Measurements from ENCODE around the gene GLI1. TPM values are rescaled to one million over a fixed set of nuclear protein-coding genes. Genes with fewer than 3 reads are reported as not detected.
A peak's percentile ranks its signal among the peaks of the same experiment; 100 is the strongest.

The GLI1 gene
- total RNA-seq, 1 experiment from 2014 or later, result 25.8 TPM

GRCh38 chr12:57454213-57454565, 5.4 kb upstream of the GLI1 start:
- H2BK5ac ChIP-seq (ENCODE audit: insufficient read length, low read length), result peak overlapping the region; percentile 31
- Mint-ChIP-seq H3K4me3 (peak overlapping the region in 1 of 2 experiments; percentile 84; a peak in 2 of 5 replicates), H3K36me3 (ENCODE audit: insufficient read depth in 1 of 3, low read depth in 3 of 3) (no peaks in the 10 kb centered on the region; a peak in 1 of 7 replicates), H3K9me3 (no peaks in the 10 kb centered on the region), H3K27ac (peak overlapping the region; percentile 97 to 99 (median 97)), H3K4me1 (peaks cover 42 to 56% of the 10 kb centered on the region in 2 experiments), H3K27me3 (ENCODE audit: low read depth) (peaks cover 1% of the 10 kb centered on the region)
- no peak overlapping the region for H3K56ac ChIP-seq (ENCODE audit: insufficient read length, low read depth, low read length)
- H2BK15ac ChIP-seq (ENCODE audit: low read depth, low read length), result no peak overlapping the region
- no peak overlapping the region; the same call in 1 of the 2 replicates for H3K4ac ChIP-seq (ENCODE audit: low read depth, low read length)
- H3K9ac ChIP-seq (ENCODE audit: extremely low read depth, insufficient read length, low read length), result no peak overlapping the region
- H3K79me1 ChIP-seq (ENCODE audit: insufficient read depth, low read depth, low read length, poor library complexity, severe bottlenecking), result no peaks in the 10 kb centered on the region
- no peaks in the 10 kb centered on the region for H4K20me1 ChIP-seq (ENCODE audit: control insufficient read depth, insufficient read depth, insufficient read length)
- WGBS (ENCODE audit: extremely low coverage, insufficient read length, low lambda C conversion rate), result no CpG with 5 or more reads among the region's 2 CpGs
- peak overlapping the region; percentile 96 for H2BK120ac ChIP-seq (ENCODE audit: low read depth, low read length, poor library complexity, severe bottlenecking)
- no peak for DNase-seq
- no peak overlapping the region for H3K4me2 ChIP-seq (ENCODE audit: insufficient read depth, insufficient read length, low read length)
- TF ChIP-seq CTCF (conservative IDR thresholded peaks at IDR 0.05), result no peak
- H4K5ac ChIP-seq (ENCODE audit: insufficient read length, low read depth, low read length), result no peak overlapping the region
- H3K27me3 ChIP-seq (ENCODE audit: insufficient read depth, low read length), result no peaks in the 10 kb centered on the region
- peaks cover 20% of the 10 kb centered on the region for H3K23me2 ChIP-seq (ENCODE audit: insufficient read length, low read depth, low read length, poor library complexity, severe bottlenecking)
- H3K18ac ChIP-seq (ENCODE audit: insufficient read length, low read depth, low read length), result peak overlapping the region; percentile 89
- no peak overlapping the region for H2BK20ac ChIP-seq (ENCODE audit: low read depth, low read length, poor library complexity, severe bottlenecking)
- H4K91ac ChIP-seq (ENCODE audit: insufficient read length, low read depth, low read length), result no peak overlapping the region
- no peak overlapping the region for H4K8ac ChIP-seq (replicated peaks; ENCODE audit: insufficient read length, low read depth, low read length)
- H3T11ph ChIP-seq (ENCODE audit: low read length), result no peak overlapping the region
- H2BK12ac ChIP-seq (ENCODE audit: insufficient read length, low read depth, low read length), result peak overlapping the region; percentile 7
- H3K27ac ChIP-seq (ENCODE audit: insufficient read length, low read depth, low read length), result no peak overlapping the region
- H2AFZ ChIP-seq (ENCODE audit: low read length), result no peak overlapping the region
- no peaks in the 10 kb centered on the region; the same call in 1 of the 2 replicates for H3K4me1 ChIP-seq (ENCODE audit: insufficient read depth, low read length)
- no peaks in the 10 kb centered on the region for H3K9me3 ChIP-seq (ENCODE audit: control insufficient read depth, low read depth, low read length)
- no peaks in the 10 kb centered on the region for H3K79me2 ChIP-seq (ENCODE audit: insufficient read depth, low read length)
- no peak overlapping the region for H3K23ac ChIP-seq (ENCODE audit: insufficient read length, low read depth, low read length)
- no peak overlapping the region for H2AK5ac ChIP-seq (ENCODE audit: insufficient read length, low read length)
- peak overlapping the region; percentile 84; the same call in 1 of the 2 replicates for H3K14ac ChIP-seq (ENCODE audit: insufficient read depth, low read length)

Data from H9 (cell line).